B cell (primary cell): ENCODE measurements around the gene TIMM17A. TPM values are rescaled to one million over a fixed set of nuclear protein-coding genes. Genes with fewer than 3 reads are reported as not detected.

Source experiments
- ATAC-seq: fragments of 200-7000 bp; cut with Tn5 transposase; one replicate; pipeline ENCODE4 v1.10.0; 2021; ENCODE audit warnings: low read depth, mild to moderate bottlenecking, moderate number of reproducible peaks, moderate library complexity
- CTCF ChIA-PET: fragments of 350-600 bp; sonication (Branson Sonifier 250); formaldehyde crosslinking; loops from one replicate; lab custom pipeline; 2021; ENCODE audit warnings: antibody characterized with exemption, inconsistent platforms; lab: Charles Lee
- POLR2A ChIA-PET: fragments of 350-600 bp; sonication (Branson Sonifier 250); formaldehyde crosslinking; loops from one replicate; lab custom pipeline; 2021; ENCODE audit warnings: antibody characterized with exemption; lab: Charles Lee
- DNase-seq: peaks from one replicate; pipeline ENCODE4 v3.0.0; 2013
- H2AFZ ChIP-seq: 2 replicates; pipeline ENCODE4 v1.6.1; 2012; ENCODE audit warnings: mild to moderate bottlenecking, low read depth, low read length; ENCODE audit not compliant: insufficient read depth, poor library complexity, severe bottlenecking
- H3K27ac ChIP-seq, 2 donors: 1 replicate in 1 of 2; 2 replicates in 1 of 2; pipeline ENCODE4 v1.5.1; 2012 to 2013; ENCODE audit warnings: low read length in 2 of 2, mild to moderate bottlenecking in 2 of 2, moderate library complexity in 1 of 2
- H3K27me3 ChIP-seq, 4 experiments: fragments of 200-600 bp in 1 of 4; sonication (generic) in 1 of 4; replicated peaks in 1 of 4; 1 replicate in 2 of 4; 2 replicates in 2 of 4; pipeline versions ENCODE4 v1.6.1 to v1.7.0; 2013 to 2016; ENCODE audit warnings: low read length in 3 of 4, mild to moderate bottlenecking in 2 of 4, mixed read lengths in 1 of 4, moderate library complexity in 1 of 4; ENCODE audit not compliant: insufficient read depth in 4 of 4, control insufficient read depth in 3 of 4; ENCODE audit errors: control extremely low read depth in 1 of 4
- H3K36me3 ChIP-seq, 2 experiments: replicated peaks in 1 of 2; 1 replicate in 1 of 2; 2 replicates in 1 of 2; pipeline versions ENCODE4 v1.6.1 to v1.7.1; 2013; ENCODE audit warnings: low read length in 1 of 2; ENCODE audit not compliant: insufficient read depth in 2 of 2, control insufficient read depth in 1 of 2; ENCODE audit errors: control extremely low read depth in 1 of 2, extremely low read depth in 1 of 2
- H3K4me1 ChIP-seq, 2 donors: fragments of 200-600 bp in 1 of 2; sonication (generic) in 1 of 2; 1 replicate in 1 of 2; 2 replicates in 1 of 2; pipeline versions ENCODE4 v1.5.1 to v1.6.1; 2013 to 2017; ENCODE audit warnings: low read length in 2 of 2; ENCODE audit not compliant: control insufficient read depth in 2 of 2, insufficient read depth in 2 of 2
- H3K4me2 ChIP-seq: replicated peaks from 2 replicates; pipeline ENCODE3; 2012; ENCODE audit warnings: mild to moderate bottlenecking, low read depth, low read length; ENCODE audit not compliant: poor library complexity, severe bottlenecking
- H3K4me3 ChIP-seq, 5 experiments: fragments of 200-600 bp in 1 of 5; sonication (generic) in 1 of 5; 1 replicate in 3 of 5; 2 replicates in 2 of 5; pipeline versions ENCODE4 v1.5.1 to v1.7.0; 2011 to 2016; ENCODE audit warnings: low read length in 4 of 5, mild to moderate bottlenecking in 4 of 5, low read depth in 2 of 5, control low read depth in 1 of 5, moderate library complexity in 1 of 5; ENCODE audit not compliant: insufficient read depth in 1 of 5; ENCODE audit errors: control extremely low read depth in 1 of 5, extremely low read depth in 1 of 5
- H3K79me2 ChIP-seq: fragments of 200-600 bp; sonication (generic); one replicate; pipeline ENCODE4 v1.6.0; 2016; ENCODE audit warnings: low read length; ENCODE audit not compliant: control insufficient read depth, insufficient read depth
- H3K9ac ChIP-seq: fragments of 200-600 bp; sonication (generic); 2 replicates; pipeline ENCODE4 v1.6.1; 2017; ENCODE audit warnings: mild to moderate bottlenecking, low read length, moderate library complexity
- H3K9me3 ChIP-seq, 3 donors: one replicate each; pipeline versions ENCODE4 v1.6.1 to v1.7.1; 2013; ENCODE audit warnings: low read length in 2 of 3; ENCODE audit not compliant: control insufficient read depth in 2 of 3, insufficient read depth in 1 of 3; ENCODE audit errors: control extremely low read depth in 1 of 3
- H4K20me1 ChIP-seq: 2 replicates; pipeline ENCODE4 v1.6.0; 2012; ENCODE audit warnings: mild to moderate bottlenecking, low read length; ENCODE audit not compliant: insufficient read depth, control insufficient read depth, poor library complexity, severe bottlenecking
- H3K27ac Mint-ChIP-seq: one replicate; pipeline ENCODE4 v1.8.0; 2021; ENCODE audit warnings: mixed read lengths
- H3K27me3 Mint-ChIP-seq: one replicate; pipeline ENCODE4 v1.8.0; 2021; ENCODE audit warnings: mixed read lengths
- H3K4me1 Mint-ChIP-seq: one replicate; pipeline ENCODE4 v1.8.0; 2021; ENCODE audit warnings: mixed read lengths
- H3K4me3 Mint-ChIP-seq: one replicate; pipeline ENCODE4 v1.8.0; 2021; ENCODE audit warnings: mixed read lengths
- H3K9me3 Mint-ChIP-seq: one replicate; pipeline ENCODE4 v1.8.0; 2022; ENCODE audit warnings: mixed read lengths; ENCODE audit not compliant: insufficient read depth
- EZH2 ChIP-seq: IDR thresholded peaks from 2 replicates; pipeline ENCODE4 v1.6.1; 2012; ENCODE audit warnings: borderline replicate concordance, low read depth, mild to moderate bottlenecking, moderate library complexity, low read length; ENCODE audit not compliant: insufficient read depth, poor library complexity, severe bottlenecking
- WGBS: methylation state at CpG from one replicate; pipeline ENCODE4 v1.1.5; 2013; ENCODE audit warnings: missing lambda C conversion rate; ENCODE audit not compliant: insufficient coverage; 5-methylcytosine and 5-hydroxymethylcytosine counted together
- intact Hi-C: fragments of 100-400 bp; cut with micrococcal nuclease; formaldehyde crosslinking; loops from one replicate; pipeline ENCODE4 v1.10.0; 2022
- polyA plus RNA-seq: library from polyadenylated mRNA; depleted of rRNA; stranded (reverse); fragments of >200 nt; gene quantifications from 2 replicates; pipeline ENCODE4 v1.2.3, GENCODE V29; 2012
- total RNA-seq, 2 donors: library from RNA; stranded (reverse); fragments of 120-200 nt in 1 of 2; gene quantifications; 1 replicate in 1 of 2; 2 replicates in 1 of 2; pipeline versions ENCODE4 v1.2.3 to v1.2.4, GENCODE V29; 2013 to 2022
- TF ChIP-seq, protein P1 (sequence below): fragments of 200-600 bp; IDR thresholded peaks from one replicate; pipeline ENCODE4 v1.8.0; 2022; ENCODE audit warnings: antibody characterized with exemption, mild to moderate bottlenecking

Gene TIMM17A
- total and polyA plus RNA-seq, 2 donors (not counting 1 experiment from before 2014, with no cell fraction given), result 13.7 to 31.5 TPM

DNA sequence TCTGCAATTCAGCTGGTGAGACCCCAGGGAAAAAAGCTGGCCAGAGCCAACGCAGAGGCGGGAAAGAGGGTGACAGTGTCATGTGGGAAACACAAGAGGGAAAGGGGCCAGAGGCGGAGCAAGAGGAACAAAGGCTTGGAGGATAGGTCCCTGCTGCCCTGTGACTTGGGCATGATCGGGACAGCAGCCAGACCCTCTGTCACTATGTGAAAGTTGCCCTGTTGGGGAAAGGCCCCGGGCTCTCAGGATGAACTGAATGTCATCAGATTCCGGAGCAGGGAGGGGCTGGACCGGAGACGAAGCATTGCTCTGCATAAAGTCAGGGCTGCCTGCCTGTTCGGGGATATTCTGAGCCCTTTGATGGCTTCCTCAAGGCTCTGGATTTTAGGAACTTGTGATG lies 49.4 kb downstream of the TIMM17A start:
- H3K9me3 ChIP-seq, result no peaks in the 10 kb centered on the region
- Mint-ChIP-seq H3K4me1 (peaks cover 2% of the 10 kb centered on the region), H3K27ac (no peak overlapping the region), H3K4me3 (no peak overlapping the region), H3K27me3 (no peaks in the 10 kb centered on the region), H3K9me3 (no peaks in the 10 kb centered on the region)
- no peak for TF ChIP-seq EZH2
- TF ChIP-seq, protein P1, sequence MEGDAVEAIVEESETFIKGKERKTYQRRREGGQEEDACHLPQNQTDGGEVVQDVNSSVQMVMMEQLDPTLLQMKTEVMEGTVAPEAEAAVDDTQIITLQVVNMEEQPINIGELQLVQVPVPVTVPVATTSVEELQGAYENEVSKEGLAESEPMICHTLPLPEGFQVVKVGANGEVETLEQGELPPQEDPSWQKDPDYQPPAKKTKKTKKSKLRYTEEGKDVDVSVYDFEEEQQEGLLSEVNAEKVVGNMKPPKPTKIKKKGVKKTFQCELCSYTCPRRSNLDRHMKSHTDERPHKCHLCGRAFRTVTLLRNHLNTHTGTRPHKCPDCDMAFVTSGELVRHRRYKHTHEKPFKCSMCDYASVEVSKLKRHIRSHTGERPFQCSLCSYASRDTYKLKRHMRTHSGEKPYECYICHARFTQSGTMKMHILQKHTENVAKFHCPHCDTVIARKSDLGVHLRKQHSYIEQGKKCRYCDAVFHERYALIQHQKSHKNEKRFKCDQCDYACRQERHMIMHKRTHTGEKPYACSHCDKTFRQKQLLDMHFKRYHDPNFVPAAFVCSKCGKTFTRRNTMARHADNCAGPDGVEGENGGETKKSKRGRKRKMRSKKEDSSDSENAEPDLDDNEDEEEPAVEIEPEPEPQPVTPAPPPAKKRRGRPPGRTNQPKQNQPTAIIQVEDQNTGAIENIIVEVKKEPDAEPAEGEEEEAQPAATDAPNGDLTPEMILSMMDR, result no peak
- POLR2A ChIA-PET, result no interaction called here
- no peak overlapping the region for H2AFZ ChIP-seq
- H3K27me3 ChIP-seq, result no peaks in the 10 kb centered on the region
- no peak for ATAC-seq
- peaks cover 0 to 3% of the 10 kb centered on the region in 2 donors for H3K4me1 ChIP-seq
- WGBS, result 96% methylated on average over 9 of the region's 9 CpGs
- H3K4me2 ChIP-seq, result no peak overlapping the region
- no peaks in the 10 kb centered on the region for H3K79me2 ChIP-seq
- no peak overlapping the region for H3K9ac ChIP-seq
- no peak overlapping the region for H3K4me3 ChIP-seq
- CTCF ChIA-PET, result no interaction called here
- no peaks in the 10 kb centered on the region for H4K20me1 ChIP-seq
- no peak for DNase-seq
- intact Hi-C loops, result no loop called here
- peaks cover 9 to 55% of the 10 kb centered on the region in 2 experiments for H3K36me3 ChIP-seq
- H3K27ac ChIP-seq, result no peak overlapping the region

DNA sequence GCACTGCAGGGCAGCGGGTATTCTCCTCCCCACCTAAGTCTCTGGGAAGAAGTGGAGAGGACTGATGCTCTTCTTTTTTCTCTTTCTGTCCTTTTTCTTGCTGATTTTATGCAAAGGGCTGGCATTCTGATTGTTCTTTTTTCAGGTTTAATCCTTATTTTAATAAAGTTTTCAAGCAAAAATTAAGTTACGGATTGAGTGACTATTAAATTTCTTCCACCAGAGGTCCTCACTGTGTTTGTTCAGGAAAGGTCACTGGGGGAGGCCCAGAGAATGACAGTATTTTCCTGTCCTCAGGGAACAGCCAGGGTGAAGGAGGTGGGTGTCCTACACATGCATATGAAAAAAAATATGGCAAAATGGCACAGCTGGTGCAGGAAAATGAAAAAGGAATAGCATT lies 50.7 kb downstream of the TIMM17A start:
- TF ChIP-seq, protein P1, result no peak
- Histone ChIP-seq H3K4me2 (no peak overlapping the region), H3K27ac (no peak overlapping the region), H3K4me3 (no peak overlapping the region), H3K4me1 (peaks cover 0 to 7% of the 10 kb centered on the region in 2 donors), H3K9me3 (no peaks in the 10 kb centered on the region), H3K36me3 (peaks cover 9 to 45% of the 10 kb centered on the region in 2 experiments), H3K27me3 (no peaks in the 10 kb centered on the region), H3K79me2 (no peaks in the 10 kb centered on the region), H2AFZ (no peak overlapping the region), H3K9ac (no peak overlapping the region), H4K20me1 (no peaks in the 10 kb centered on the region)
- intact Hi-C loops, result no loop called here
- ChIA-PET POLR2A (no interaction called here), CTCF (interaction anchor here (0.7 kb wide), 1 partner anchor 125 kb away, joined by 3 read pairs; no protein-coding TSS in a partner anchor)
- H3K4me3 Mint-ChIP-seq, result no peak overlapping the region
- H3K4me1 Mint-ChIP-seq, result peaks cover 2% of the 10 kb centered on the region
- no peaks in the 10 kb centered on the region for H3K9me3 Mint-ChIP-seq
- H3K27me3 Mint-ChIP-seq, result no peaks in the 10 kb centered on the region
- DNase-seq (no peak), ATAC-seq (no peak)
- no peak overlapping the region for H3K27ac Mint-ChIP-seq
- no CpG with 5 or more reads among the region's 2 CpGs for WGBS
